Subcutaneous adipose tissue (tissue), 4 donors: ENCODE results near the gene MT1A. TPM values are rescaled to one million over a fixed set of nuclear protein-coding genes. Genes with fewer than 3 reads are reported as not detected.

ENCODE experiments used
- CTCF ChIP-seq: fragments of 450-650 bp; IDR thresholded peaks from one replicate; pipeline ENCODE4 v1.5.1; 2016; ENCODE audit warnings: low read depth, mild to moderate bottlenecking, control low read depth, antibody characterized with exemption, moderate library complexity
- total RNA-seq, 4 donors: library from RNA; depleted of rRNA; stranded (reverse); fragments of >200 nt; gene quantifications; one replicate each; pipeline ENCODE4 v1.1.0, GENCODE V29; 2016

MT1A gene
- total RNA-seq, 4 donors from 2014 or later: 44.4 to 1,063 (median 111) TPM

- no peak for TF ChIP-seq CTCF
Observed at GRCh38 chr16:56600398-56600999, 38.0 kb upstream of the MT1A start.

GRCh38 chr16:56601325-56601724 lies 37.1 kb upstream of the MT1A start:
- no peak for TF ChIP-seq CTCF

GRCh38 chr16:56603589-56603988 lies 34.9 kb upstream of the MT1A start:
- no peak for TF ChIP-seq CTCF

- TF ChIP-seq CTCF: no peak
Observed at GRCh38 chr16:56604966-56605365, 33.5 kb upstream of the MT1A start.

GRCh38 chr16:56605475-56605874 lies 33.0 kb upstream of the MT1A start:
- TF ChIP-seq CTCF: no peak

- no peak for TF ChIP-seq CTCF
Observed at GRCh38 chr16:56606071-56606475, 32.4 kb upstream of the MT1A start.

- no peak for TF ChIP-seq CTCF
Observed at GRCh38 chr16:56606476-56607108, 31.9 kb upstream of the MT1A start.
